Measurements from ENCODE around the gene MOB3A.

Gene MOB3A

DNA sequence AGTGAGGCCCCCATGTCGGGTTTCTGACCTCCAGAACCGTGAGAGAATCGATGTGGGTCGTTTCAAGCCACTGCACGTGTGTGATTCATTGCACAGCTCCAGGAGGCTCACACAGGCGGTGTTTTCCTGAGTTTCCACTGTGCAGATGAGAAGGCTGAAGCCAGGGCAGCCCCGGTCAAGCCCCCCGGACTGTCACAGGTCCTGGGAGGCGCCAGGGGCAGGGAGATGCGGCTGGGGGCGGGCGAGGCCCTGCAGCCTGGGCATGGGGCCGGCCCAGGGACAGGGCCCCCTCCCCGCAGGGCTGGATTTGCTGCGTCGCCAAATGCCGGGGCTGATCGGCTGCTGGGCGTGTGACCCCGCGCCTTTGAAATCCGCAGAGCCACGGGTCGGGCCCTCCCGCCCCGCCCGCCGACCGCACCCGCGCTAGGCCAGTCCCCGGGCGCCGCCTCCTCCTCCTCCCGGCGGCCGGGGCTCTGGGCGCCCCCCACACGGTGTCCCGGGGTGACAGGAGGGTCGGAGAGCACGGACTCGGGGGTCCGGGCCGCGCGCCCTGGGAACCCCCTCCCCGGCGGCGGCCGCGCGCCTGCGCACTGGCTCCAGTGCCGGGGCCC, 35.1 kb downstream of the MOB3A start (continued):
- TF ChIP-seq, protein P1, sequence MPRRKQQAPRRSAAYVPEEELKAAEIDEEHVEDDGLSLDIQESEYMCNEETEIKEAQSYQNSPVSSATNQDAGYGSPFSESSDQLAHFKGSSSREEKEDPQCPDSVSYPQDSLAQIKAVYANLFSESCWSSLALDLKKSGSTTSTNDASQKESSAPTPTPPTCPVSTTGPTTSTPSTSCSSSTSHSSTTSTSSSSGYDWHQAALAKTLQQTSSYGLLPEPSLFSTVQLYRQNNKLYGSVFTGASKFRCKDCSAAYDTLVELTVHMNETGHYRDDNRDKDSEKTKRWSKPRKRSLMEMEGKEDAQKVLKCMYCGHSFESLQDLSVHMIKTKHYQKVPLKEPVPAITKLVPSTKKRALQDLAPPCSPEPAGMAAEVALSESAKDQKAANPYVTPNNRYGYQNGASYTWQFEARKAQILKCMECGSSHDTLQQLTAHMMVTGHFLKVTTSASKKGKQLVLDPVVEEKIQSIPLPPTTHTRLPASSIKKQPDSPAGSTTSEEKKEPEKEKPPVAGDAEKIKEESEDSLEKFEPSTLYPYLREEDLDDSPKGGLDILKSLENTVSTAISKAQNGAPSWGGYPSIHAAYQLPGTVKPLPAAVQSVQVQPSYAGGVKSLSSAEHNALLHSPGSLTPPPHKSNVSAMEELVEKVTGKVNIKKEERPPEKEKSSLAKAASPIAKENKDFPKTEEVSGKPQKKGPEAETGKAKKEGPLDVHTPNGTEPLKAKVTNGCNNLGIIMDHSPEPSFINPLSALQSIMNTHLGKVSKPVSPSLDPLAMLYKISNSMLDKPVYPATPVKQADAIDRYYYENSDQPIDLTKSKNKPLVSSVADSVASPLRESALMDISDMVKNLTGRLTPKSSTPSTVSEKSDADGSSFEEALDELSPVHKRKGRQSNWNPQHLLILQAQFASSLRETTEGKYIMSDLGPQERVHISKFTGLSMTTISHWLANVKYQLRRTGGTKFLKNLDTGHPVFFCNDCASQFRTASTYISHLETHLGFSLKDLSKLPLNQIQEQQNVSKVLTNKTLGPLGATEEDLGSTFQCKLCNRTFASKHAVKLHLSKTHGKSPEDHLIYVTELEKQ (tag by site-specific recombination; IDR thresholded peaks at IDR 0.05; ENCODE audit: borderline replicate concordance): no peak
- TF ChIP-seq ZNF701 (tag by site-specific recombination; IDR thresholded peaks at IDR 0.05) (no peak), ZNF335 (tag by site-specific recombination; conservative IDR thresholded peaks at IDR 0.05) (peak; percentile 94), BCL11B (tag by site-specific recombination; IDR thresholded peaks at IDR 0.05; ENCODE audit: low read depth) (0 out of 2 replicates have a peak, but pooled peaks have one; percentile 73), ZNF548 (tag by site-specific recombination; IDR thresholded peaks at IDR 0.05) (no peak), ZNF677 (tag by site-specific recombination; IDR thresholded peaks at IDR 0.05) (no peak), KLF17 (tag by site-specific recombination; IDR thresholded peaks at IDR 0.05) (0 out of 2 replicates have a peak, but pooled peaks have one; percentile 42), SCRT2 (tag by site-specific recombination; IDR thresholded peaks at IDR 0.05) (0 out of 2 replicates have a peak, but pooled peaks have one; percentile 19), ZNF214 (tag by site-specific recombination; IDR thresholded peaks at IDR 0.05; ENCODE audit: borderline replicate concordance) (no peak), ZBTB26 (tag by site-specific recombination; optimal IDR thresholded peaks at IDR 0.05) (no peak), ZNF514 (tag by site-specific recombination; IDR thresholded peaks at IDR 0.05) (no peak), KLF7 (tag by site-specific recombination; IDR thresholded peaks at IDR 0.05; ENCODE audit: borderline replicate concordance) (no peak), ZBTB7A (tag by site-specific recombination; IDR thresholded peaks at IDR 0.05; ENCODE audit: low read depth) (no peak), ZNF585B (tag by site-specific recombination; IDR thresholded peaks at IDR 0.05) (no peak), ZBTB10 (tag by site-specific recombination; IDR thresholded peaks at IDR 0.05) (peak; percentile 66; the same call in 1 of the 2 replicates), ZNF837 (tag by site-specific recombination; IDR thresholded peaks at IDR 0.05) (no peak), ZNF121 (tag by site-specific recombination; IDR thresholded peaks at IDR 0.05) (no peak), YY2 (tag by site-specific recombination; IDR thresholded peaks at IDR 0.05) (no peak), ZNF169 (tag by site-specific recombination; IDR thresholded peaks at IDR 0.05) (no peak), ZNF561 (tag by site-specific recombination; IDR thresholded peaks at IDR 0.05; ENCODE audit: borderline replicate concordance) (no peak; the same call in 1 of the 2 replicates)
- TF ChIP-seq, protein P2, sequence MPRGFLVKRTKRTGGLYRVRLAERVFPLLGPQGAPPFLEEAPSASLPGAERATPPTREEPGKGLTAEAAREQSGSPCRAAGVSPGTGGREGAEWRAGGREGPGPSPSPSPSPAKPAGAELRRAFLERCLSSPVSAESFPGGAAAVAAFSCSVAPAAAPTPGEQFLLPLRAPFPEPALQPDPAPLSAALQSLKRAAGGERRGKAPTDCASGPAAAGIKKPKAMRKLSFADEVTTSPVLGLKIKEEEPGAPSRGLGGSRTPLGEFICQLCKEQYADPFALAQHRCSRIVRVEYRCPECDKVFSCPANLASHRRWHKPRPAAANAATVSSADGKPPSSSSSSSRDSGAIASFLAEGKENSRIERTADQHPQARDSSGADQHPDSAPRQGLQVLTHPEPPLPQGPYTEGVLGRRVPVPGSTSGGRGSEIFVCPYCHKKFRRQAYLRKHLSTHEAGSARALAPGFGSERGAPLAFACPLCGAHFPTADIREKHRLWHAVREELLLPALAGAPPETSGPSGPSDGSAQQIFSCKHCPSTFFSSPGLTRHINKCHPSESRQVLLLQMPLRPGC (tag by site-specific recombination; IDR thresholded peaks at IDR 0.05): no peak
- TF ChIP-seq, protein P3, sequence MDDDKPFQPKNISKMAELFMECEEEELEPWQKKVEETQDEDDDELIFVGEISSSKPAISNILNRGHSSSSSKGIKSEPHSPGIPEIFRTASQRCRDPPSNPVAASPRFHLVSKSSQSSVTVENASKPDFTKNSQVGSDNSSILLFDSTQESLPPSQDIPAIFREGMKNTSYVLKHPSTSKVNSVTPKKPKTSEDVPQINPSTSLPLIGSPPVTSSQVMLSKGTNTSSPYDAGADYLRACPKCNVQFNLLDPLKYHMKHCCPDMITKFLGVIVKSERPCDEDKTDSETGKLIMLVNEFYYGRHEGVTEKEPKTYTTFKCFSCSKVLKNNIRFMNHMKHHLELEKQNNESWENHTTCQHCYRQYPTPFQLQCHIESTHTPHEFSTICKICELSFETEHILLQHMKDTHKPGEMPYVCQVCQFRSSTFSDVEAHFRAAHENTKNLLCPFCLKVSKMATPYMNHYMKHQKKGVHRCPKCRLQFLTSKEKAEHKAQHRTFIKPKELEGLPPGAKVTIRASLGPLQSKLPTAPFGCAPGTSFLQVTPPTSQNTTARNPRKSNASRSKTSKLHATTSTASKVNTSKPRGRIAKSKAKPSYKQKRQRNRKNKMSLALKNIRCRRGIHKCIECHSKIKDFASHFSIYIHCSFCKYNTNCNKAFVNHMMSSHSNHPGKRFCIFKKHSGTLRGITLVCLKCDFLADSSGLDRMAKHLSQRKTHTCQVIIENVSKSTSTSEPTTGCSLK (tag by site-specific recombination; IDR thresholded peaks at IDR 0.05): no peak
- TF ChIP-seq, protein P4, sequence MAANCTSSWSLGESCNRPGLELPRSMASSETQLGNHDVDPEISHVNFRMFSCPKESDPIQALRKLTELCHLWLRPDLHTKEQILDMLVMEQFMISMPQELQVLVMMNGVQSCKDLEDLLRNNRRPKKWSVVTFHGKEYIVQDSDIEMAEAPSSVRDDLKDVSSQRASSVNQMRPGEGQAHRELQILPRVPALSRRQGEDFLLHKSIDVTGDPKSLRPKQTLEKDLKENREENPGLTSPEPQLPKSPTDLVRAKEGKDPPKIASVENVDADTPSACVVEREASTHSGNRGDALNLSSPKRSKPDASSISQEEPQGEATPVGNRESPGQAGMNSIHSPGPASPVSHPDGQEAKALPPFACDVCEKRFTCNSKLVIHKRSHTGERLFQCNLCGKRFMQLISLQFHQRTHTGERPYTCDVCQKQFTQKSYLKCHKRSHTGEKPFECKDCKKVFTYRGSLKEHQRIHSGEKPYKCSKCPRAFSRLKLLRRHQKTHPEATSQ (tag by site-specific recombination; IDR thresholded peaks at IDR 0.05): no peak

Measured in HEK293 (cell line).